ENCODE results near the gene DACT3. TPM values are rescaled to one million over a fixed set of nuclear protein-coding genes. Genes with fewer than 3 reads are reported as not detected.

The DACT3 gene
- total and polyA plus RNA-seq, 2 of the 13 experiments (the other 11 are each of a cell fraction or from before 2014, with no cell fraction given), result 0.04 TPM; not detected in 1

DNA sequence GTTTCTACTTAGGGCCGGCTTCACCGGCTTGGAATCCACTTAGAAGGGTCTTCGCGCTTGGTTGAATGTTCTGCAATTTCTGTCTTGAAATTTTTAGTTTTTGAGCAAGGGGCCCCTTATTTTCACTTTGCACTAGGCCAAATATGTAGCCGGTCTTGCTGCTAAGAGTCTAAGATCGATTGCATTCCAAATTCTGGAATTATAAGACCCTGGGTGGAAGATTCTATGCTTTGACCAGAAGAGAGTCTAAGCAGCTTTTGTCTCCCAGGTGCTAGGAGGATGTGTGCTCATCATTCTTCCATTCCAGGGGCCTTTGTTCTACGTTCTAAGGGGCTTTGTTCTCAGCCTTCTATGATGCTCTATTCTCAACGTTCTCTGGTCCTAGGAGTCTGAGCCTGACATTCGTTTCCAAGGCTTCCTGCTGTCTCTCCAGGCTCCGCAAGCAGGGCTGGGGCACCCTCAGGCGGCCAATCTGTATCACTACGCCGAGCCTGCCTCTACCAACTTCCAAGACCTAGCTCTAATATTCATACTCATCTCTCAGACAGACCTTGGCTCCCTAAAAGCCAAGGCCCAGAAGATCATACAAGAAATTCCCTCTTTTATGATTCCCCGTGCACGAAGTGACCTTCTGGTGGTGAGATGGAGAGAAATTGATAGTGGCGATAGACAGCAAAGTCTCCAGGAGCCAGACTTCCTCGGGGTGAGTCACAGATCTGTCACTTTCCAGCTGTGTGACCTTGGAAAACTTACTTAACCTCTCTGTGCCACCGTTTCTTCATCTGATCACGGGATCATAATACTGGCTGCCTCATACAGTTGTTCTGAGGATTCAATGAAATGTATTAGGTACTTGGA is 982 bp upstream of the DACT3 start (continued):
- TF ChIP-seq MBNL3 (CRISPR knock-in tag; conservative IDR thresholded peaks at IDR 0.05) (no peak), ATF7-NPFF (CRISPR knock-in tag; IDR thresholded peaks at IDR 0.05; ENCODE audit: low read depth) (no peak), ZNF101 (CRISPR knock-in tag; IDR thresholded peaks at IDR 0.05; ENCODE audit: borderline replicate concordance, low read depth) (no peak), SRSF9 (IDR thresholded peaks at IDR 0.05; ENCODE audit: borderline replicate concordance, insufficient read depth, low read depth, low read length, poor library complexity, severe bottlenecking) (no peak), ZFP36L1 (CRISPR knock-in tag; IDR thresholded peaks at IDR 0.05) (no peak), ZNF350 (CRISPR knock-in tag; IDR thresholded peaks at IDR 0.05; ENCODE audit: borderline replicate concordance, low read depth) (0 out of 2 replicates have a peak, but pooled peaks have one; percentile 44), IKZF4 (CRISPR knock-in tag; IDR thresholded peaks at IDR 0.05; ENCODE audit: borderline replicate concordance, low read depth, not compliant biosample characterization) (no peak), KLF15 (CRISPR knock-in tag; IDR thresholded peaks at IDR 0.05; ENCODE audit: borderline replicate concordance) (no peak), XRCC5 (optimal IDR thresholded peaks at IDR 0.05; ENCODE audit: low read length) (no peak), POLR2AphosphoS5 (IDR thresholded peaks at IDR 0.05; ENCODE audit: low read depth, low read length) (no peak), THAP11 (CRISPR knock-in tag; IDR thresholded peaks at IDR 0.05) (peak; percentile 27; the same call in 1 of the 2 replicates), BHLHE40 (IDR thresholded peaks at IDR 0.05; ENCODE audit: low read length) (0 out of 2 replicates have a peak, but pooled peaks have one; percentile 34), ZNF615 (CRISPR knock-in tag; IDR thresholded peaks at IDR 0.05; ENCODE audit: borderline replicate concordance) (no peak), SAP130 (CRISPR knock-in tag; IDR thresholded peaks at IDR 0.05; ENCODE audit: low read depth) (no peak; the same call in 1 of the 2 replicates)
- TF ChIP-seq, protein P1, sequence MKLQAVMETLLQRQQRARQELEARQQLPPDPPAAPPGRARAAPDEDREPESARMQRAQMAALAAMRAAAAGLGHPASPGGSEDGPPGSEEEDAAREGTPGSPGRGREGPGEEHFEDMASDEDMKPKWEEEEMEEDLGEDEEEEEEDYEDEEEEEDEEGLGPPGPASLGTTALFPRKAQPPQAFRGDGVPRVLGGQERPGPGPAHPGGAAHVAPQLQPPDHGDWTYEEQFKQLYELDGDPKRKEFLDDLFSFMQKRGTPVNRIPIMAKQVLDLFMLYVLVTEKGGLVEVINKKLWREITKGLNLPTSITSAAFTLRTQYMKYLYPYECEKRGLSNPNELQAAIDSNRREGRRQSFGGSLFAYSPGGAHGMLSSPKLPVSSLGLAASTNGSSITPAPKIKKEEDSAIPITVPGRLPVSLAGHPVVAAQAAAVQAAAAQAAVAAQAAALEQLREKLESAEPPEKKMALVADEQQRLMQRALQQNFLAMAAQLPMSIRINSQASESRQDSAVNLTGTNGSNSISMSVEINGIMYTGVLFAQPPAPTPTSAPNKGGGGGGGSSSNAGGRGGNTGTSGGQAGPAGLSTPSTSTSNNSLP (IDR thresholded peaks at IDR 0.05; ENCODE audit: low read depth, low read length), result no peak
- TF ChIP-seq, protein P2, sequence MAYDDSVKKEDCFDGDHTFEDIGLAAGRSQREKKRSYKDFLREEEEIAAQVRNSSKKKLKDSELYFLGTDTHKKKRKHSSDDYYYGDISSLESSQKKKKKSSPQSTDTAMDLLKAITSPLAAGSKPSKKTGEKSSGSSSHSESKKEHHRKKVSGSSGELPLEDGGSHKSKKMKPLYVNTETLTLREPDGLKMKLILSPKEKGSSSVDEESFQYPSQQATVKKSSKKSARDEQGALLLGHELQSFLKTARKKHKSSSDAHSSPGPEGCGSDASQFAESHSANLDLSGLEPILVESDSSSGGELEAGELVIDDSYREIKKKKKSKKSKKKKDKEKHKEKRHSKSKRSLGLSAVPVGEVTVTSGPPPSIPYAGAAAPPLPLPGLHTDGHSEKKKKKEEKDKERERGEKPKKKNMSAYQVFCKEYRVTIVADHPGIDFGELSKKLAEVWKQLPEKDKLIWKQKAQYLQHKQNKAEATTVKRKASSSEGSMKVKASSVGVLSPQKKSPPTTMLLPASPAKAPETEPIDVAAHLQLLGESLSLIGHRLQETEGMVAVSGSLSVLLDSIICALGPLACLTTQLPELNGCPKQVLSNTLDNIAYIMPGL (CRISPR knock-in tag; IDR thresholded peaks at IDR 0.05; ENCODE audit: borderline replicate concordance in 1 of 2, low read depth in 1 of 2), result peak in 1 of 2 experiments; percentile 42; a peak in 2 of 4 replicates
- TF ChIP-seq, protein P3, sequence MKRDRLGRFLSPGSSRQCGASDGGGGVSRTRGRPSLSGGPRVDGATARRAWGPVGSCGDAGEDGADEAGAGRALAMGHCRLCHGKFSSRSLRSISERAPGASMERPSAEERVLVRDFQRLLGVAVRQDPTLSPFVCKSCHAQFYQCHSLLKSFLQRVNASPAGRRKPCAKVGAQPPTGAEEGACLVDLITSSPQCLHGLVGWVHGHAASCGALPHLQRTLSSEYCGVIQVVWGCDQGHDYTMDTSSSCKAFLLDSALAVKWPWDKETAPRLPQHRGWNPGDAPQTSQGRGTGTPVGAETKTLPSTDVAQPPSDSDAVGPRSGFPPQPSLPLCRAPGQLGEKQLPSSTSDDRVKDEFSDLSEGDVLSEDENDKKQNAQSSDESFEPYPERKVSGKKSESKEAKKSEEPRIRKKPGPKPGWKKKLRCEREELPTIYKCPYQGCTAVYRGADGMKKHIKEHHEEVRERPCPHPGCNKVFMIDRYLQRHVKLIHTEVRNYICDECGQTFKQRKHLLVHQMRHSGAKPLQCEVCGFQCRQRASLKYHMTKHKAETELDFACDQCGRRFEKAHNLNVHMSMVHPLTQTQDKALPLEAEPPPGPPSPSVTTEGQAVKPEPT (CRISPR knock-in tag; IDR thresholded peaks at IDR 0.05; ENCODE audit: low read depth), result no peak
- TF ChIP-seq, protein P4, sequence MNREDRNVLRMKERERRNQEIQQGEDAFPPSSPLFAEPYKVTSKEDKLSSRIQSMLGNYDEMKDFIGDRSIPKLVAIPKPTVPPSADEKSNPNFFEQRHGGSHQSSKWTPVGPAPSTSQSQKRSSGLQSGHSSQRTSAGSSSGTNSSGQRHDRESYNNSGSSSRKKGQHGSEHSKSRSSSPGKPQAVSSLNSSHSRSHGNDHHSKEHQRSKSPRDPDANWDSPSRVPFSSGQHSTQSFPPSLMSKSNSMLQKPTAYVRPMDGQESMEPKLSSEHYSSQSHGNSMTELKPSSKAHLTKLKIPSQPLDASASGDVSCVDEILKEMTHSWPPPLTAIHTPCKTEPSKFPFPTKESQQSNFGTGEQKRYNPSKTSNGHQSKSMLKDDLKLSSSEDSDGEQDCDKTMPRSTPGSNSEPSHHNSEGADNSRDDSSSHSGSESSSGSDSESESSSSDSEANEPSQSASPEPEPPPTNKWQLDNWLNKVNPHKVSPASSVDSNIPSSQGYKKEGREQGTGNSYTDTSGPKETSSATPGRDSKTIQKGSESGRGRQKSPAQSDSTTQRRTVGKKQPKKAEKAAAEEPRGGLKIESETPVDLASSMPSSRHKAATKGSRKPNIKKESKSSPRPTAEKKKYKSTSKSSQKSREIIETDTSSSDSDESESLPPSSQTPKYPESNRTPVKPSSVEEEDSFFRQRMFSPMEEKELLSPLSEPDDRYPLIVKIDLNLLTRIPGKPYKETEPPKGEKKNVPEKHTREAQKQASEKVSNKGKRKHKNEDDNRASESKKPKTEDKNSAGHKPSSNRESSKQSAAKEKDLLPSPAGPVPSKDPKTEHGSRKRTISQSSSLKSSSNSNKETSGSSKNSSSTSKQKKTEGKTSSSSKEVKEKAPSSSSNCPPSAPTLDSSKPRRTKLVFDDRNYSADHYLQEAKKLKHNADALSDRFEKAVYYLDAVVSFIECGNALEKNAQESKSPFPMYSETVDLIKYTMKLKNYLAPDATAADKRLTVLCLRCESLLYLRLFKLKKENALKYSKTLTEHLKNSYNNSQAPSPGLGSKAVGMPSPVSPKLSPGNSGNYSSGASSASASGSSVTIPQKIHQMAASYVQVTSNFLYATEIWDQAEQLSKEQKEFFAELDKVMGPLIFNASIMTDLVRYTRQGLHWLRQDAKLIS (CRISPR knock-in tag; IDR thresholded peaks at IDR 0.05), result no peak

Measured in HepG2 (cell line).